Erythroblast (primary cell): ENCODE data around the gene PPT1.

Experiments used
- GATA1 ChIP-seq: IDR thresholded peaks from 2 replicates; pipeline ENCODE4 v1.6.1; 2011; ENCODE audit warnings: low read depth, mild to moderate bottlenecking, control low read depth, low read length, moderate library complexity
- POLR2A ChIP-seq: IDR thresholded peaks from 2 replicates; pipeline ENCODE4 v1.6.1; 2011; ENCODE audit warnings: mild to moderate bottlenecking, low read length

- TF ChIP-seq POLR2A (peak; percentile 97), GATA1 (no peak)
Measured at GRCh38 chr1:40039757-40040510, 57.1 kb downstream of the PPT1 start.
